ENCODE measurements around the gene CCDC85A.

The CCDC85A gene

GRCh38 chr2:56364902-56365301 lies 181.1 kb downstream of the CCDC85A start:
- Mint-ChIP-seq H3K36me3 (ENCODE audit: low read depth) (no peaks in the 10 kb centered on the region), H3K27me3 (ENCODE audit: low read depth) (no peaks in the 10 kb centered on the region), H3K4me1 (no peaks in the 10 kb centered on the region), H3K4me3 (no peak overlapping the region), H3K27ac (peak overlapping the region in 1 of 3 experiments; percentile 23), H3K9me3 (no peaks in the 10 kb centered on the region)
- no peak for TF ChIP-seq CTCF (IDR thresholded peaks at IDR 0.05; ENCODE audit: unreplicated experiment in 3 of 3)

- no peaks in the 10 kb centered on the region for H3K4me1 Mint-ChIP-seq
These were observed 185.5 kb downstream of the CCDC85A start for GRCh38 chr2:56369316-56369715.

GRCh38 chr2:56372071-56372656 lies 188.4 kb downstream of the CCDC85A start:
- no peaks in the 10 kb centered on the region for H3K36me3 Mint-ChIP-seq (ENCODE audit: low read depth)
- no peak for TF ChIP-seq CTCF (IDR thresholded peaks at IDR 0.05; ENCODE audit: unreplicated experiment in 3 of 3)
- no peaks in the 10 kb centered on the region for H3K4me1 Mint-ChIP-seq
- no peaks in the 10 kb centered on the region for H3K27me3 Mint-ChIP-seq (ENCODE audit: low read depth)
- H3K4me3 Mint-ChIP-seq = no peak overlapping the region
- H3K27ac Mint-ChIP-seq = no peak overlapping the region
- H3K9me3 Mint-ChIP-seq = no peaks in the 10 kb centered on the region

More at GRCh38 chr2:56369316-56369715, 185.5 kb downstream of the CCDC85A start:
- Mint-ChIP-seq H3K36me3 (ENCODE audit: low read depth) (no peaks in the 10 kb centered on the region), H3K27ac (no peak overlapping the region), H3K9me3 (no peaks in the 10 kb centered on the region), H3K4me3 (no peak overlapping the region), H3K27me3 (ENCODE audit: low read depth) (no peaks in the 10 kb centered on the region)
- no peak for TF ChIP-seq CTCF (IDR thresholded peaks at IDR 0.05; ENCODE audit: unreplicated experiment in 3 of 3)

- TF ChIP-seq CTCF (IDR thresholded peaks at IDR 0.05; ENCODE audit: unreplicated experiment in 3 of 3) = no peak
- H3K27me3 Mint-ChIP-seq (ENCODE audit: low read depth) = no peaks in the 10 kb centered on the region
- H3K36me3 Mint-ChIP-seq (ENCODE audit: low read depth) = no peaks in the 10 kb centered on the region
- no peaks in the 10 kb centered on the region for H3K4me1 Mint-ChIP-seq
- H3K27ac Mint-ChIP-seq = no peak overlapping the region
- no peaks in the 10 kb centered on the region for H3K9me3 Mint-ChIP-seq
- no peak overlapping the region for H3K4me3 Mint-ChIP-seq
These were observed 191.5 kb downstream of the CCDC85A start for GRCh38 chr2:56375251-56375650.

- Mint-ChIP-seq H3K4me1 (no peaks in the 10 kb centered on the region), H3K27ac (no peak overlapping the region), H3K4me3 (no peak overlapping the region), H3K36me3 (ENCODE audit: low read depth) (no peaks in the 10 kb centered on the region), H3K9me3 (no peaks in the 10 kb centered on the region), H3K27me3 (ENCODE audit: low read depth) (no peaks in the 10 kb centered on the region)
- no peak for TF ChIP-seq CTCF (IDR thresholded peaks at IDR 0.05; ENCODE audit: unreplicated experiment in 3 of 3)
These were observed 193.2 kb downstream of the CCDC85A start for GRCh38 chr2:56376699-56377665.
